B cell (primary cell): ENCODE data around the gene DNHD1. TPM values are rescaled to one million over a fixed set of nuclear protein-coding genes. Genes with fewer than 3 reads are reported as not detected.

Source experiments
- ATAC-seq: fragments of 200-7000 bp; cut with Tn5 transposase; one replicate; pipeline ENCODE4 v1.10.0; 2021; ENCODE audit warnings: low read depth, mild to moderate bottlenecking, moderate number of reproducible peaks, moderate library complexity
- CTCF ChIA-PET: fragments of 350-600 bp; sonication (Branson Sonifier 250); formaldehyde crosslinking; loops from one replicate; lab custom pipeline; 2021; ENCODE audit warnings: antibody characterized with exemption, inconsistent platforms; lab: Charles Lee
- POLR2A ChIA-PET: fragments of 350-600 bp; sonication (Branson Sonifier 250); formaldehyde crosslinking; loops from one replicate; lab custom pipeline; 2021; ENCODE audit warnings: antibody characterized with exemption; lab: Charles Lee
- DNase-seq: peaks from one replicate; pipeline ENCODE4 v3.0.0; 2013
- H2AFZ ChIP-seq: 2 replicates; pipeline ENCODE4 v1.6.1; 2012; ENCODE audit warnings: mild to moderate bottlenecking, low read depth, low read length; ENCODE audit not compliant: insufficient read depth, poor library complexity, severe bottlenecking
- H3K27ac ChIP-seq, 2 donors: 1 replicate in 1 of 2; 2 replicates in 1 of 2; pipeline ENCODE4 v1.5.1; 2012 to 2013; ENCODE audit warnings: low read length in 2 of 2, mild to moderate bottlenecking in 2 of 2, moderate library complexity in 1 of 2
- H3K27me3 ChIP-seq, 4 experiments: fragments of 200-600 bp in 1 of 4; sonication (generic) in 1 of 4; replicated peaks in 1 of 4; 1 replicate in 2 of 4; 2 replicates in 2 of 4; pipeline versions ENCODE4 v1.6.1 to v1.7.0; 2013 to 2016; ENCODE audit warnings: low read length in 3 of 4, mild to moderate bottlenecking in 2 of 4, mixed read lengths in 1 of 4, moderate library complexity in 1 of 4; ENCODE audit not compliant: insufficient read depth in 4 of 4, control insufficient read depth in 3 of 4; ENCODE audit errors: control extremely low read depth in 1 of 4
- H3K36me3 ChIP-seq, 2 experiments: replicated peaks in 1 of 2; 1 replicate in 1 of 2; 2 replicates in 1 of 2; pipeline versions ENCODE4 v1.6.1 to v1.7.1; 2013; ENCODE audit warnings: low read length in 1 of 2; ENCODE audit not compliant: insufficient read depth in 2 of 2, control insufficient read depth in 1 of 2; ENCODE audit errors: control extremely low read depth in 1 of 2, extremely low read depth in 1 of 2
- H3K4me1 ChIP-seq, 2 donors: fragments of 200-600 bp in 1 of 2; sonication (generic) in 1 of 2; 1 replicate in 1 of 2; 2 replicates in 1 of 2; pipeline versions ENCODE4 v1.5.1 to v1.6.1; 2013 to 2017; ENCODE audit warnings: low read length in 2 of 2; ENCODE audit not compliant: control insufficient read depth in 2 of 2, insufficient read depth in 2 of 2
- H3K4me2 ChIP-seq: replicated peaks from 2 replicates; pipeline ENCODE3; 2012; ENCODE audit warnings: mild to moderate bottlenecking, low read depth, low read length; ENCODE audit not compliant: poor library complexity, severe bottlenecking
- H3K4me3 ChIP-seq, 5 experiments: fragments of 200-600 bp in 1 of 5; sonication (generic) in 1 of 5; 1 replicate in 3 of 5; 2 replicates in 2 of 5; pipeline versions ENCODE4 v1.5.1 to v1.7.0; 2011 to 2016; ENCODE audit warnings: low read length in 4 of 5, mild to moderate bottlenecking in 4 of 5, low read depth in 2 of 5, control low read depth in 1 of 5, moderate library complexity in 1 of 5; ENCODE audit not compliant: insufficient read depth in 1 of 5; ENCODE audit errors: control extremely low read depth in 1 of 5, extremely low read depth in 1 of 5
- H3K79me2 ChIP-seq: fragments of 200-600 bp; sonication (generic); one replicate; pipeline ENCODE4 v1.6.0; 2016; ENCODE audit warnings: low read length; ENCODE audit not compliant: control insufficient read depth, insufficient read depth
- H3K9ac ChIP-seq: fragments of 200-600 bp; sonication (generic); 2 replicates; pipeline ENCODE4 v1.6.1; 2017; ENCODE audit warnings: mild to moderate bottlenecking, low read length, moderate library complexity
- H3K9me3 ChIP-seq, 3 donors: one replicate each; pipeline versions ENCODE4 v1.6.1 to v1.7.1; 2013; ENCODE audit warnings: low read length in 2 of 3; ENCODE audit not compliant: control insufficient read depth in 2 of 3, insufficient read depth in 1 of 3; ENCODE audit errors: control extremely low read depth in 1 of 3
- H4K20me1 ChIP-seq: 2 replicates; pipeline ENCODE4 v1.6.0; 2012; ENCODE audit warnings: mild to moderate bottlenecking, low read length; ENCODE audit not compliant: insufficient read depth, control insufficient read depth, poor library complexity, severe bottlenecking
- H3K27ac Mint-ChIP-seq: one replicate; pipeline ENCODE4 v1.8.0; 2021; ENCODE audit warnings: mixed read lengths
- H3K27me3 Mint-ChIP-seq: one replicate; pipeline ENCODE4 v1.8.0; 2021; ENCODE audit warnings: mixed read lengths
- H3K4me1 Mint-ChIP-seq: one replicate; pipeline ENCODE4 v1.8.0; 2021; ENCODE audit warnings: mixed read lengths
- H3K4me3 Mint-ChIP-seq: one replicate; pipeline ENCODE4 v1.8.0; 2021; ENCODE audit warnings: mixed read lengths
- H3K9me3 Mint-ChIP-seq: one replicate; pipeline ENCODE4 v1.8.0; 2022; ENCODE audit warnings: mixed read lengths; ENCODE audit not compliant: insufficient read depth
- CTCF ChIP-seq: fragments of 200-600 bp; IDR thresholded peaks from one replicate; pipeline ENCODE4 v1.8.0; 2022; ENCODE audit warnings: antibody characterized with exemption, mild to moderate bottlenecking
- EZH2 ChIP-seq: IDR thresholded peaks from 2 replicates; pipeline ENCODE4 v1.6.1; 2012; ENCODE audit warnings: borderline replicate concordance, low read depth, mild to moderate bottlenecking, moderate library complexity, low read length; ENCODE audit not compliant: insufficient read depth, poor library complexity, severe bottlenecking
- WGBS: methylation state at CpG from one replicate; pipeline ENCODE4 v1.1.5; 2013; ENCODE audit warnings: missing lambda C conversion rate; ENCODE audit not compliant: insufficient coverage; 5-methylcytosine and 5-hydroxymethylcytosine counted together
- intact Hi-C: fragments of 100-400 bp; cut with micrococcal nuclease; formaldehyde crosslinking; loops from one replicate; pipeline ENCODE4 v1.10.0; 2022
- polyA plus RNA-seq: library from polyadenylated mRNA; depleted of rRNA; stranded (reverse); fragments of >200 nt; gene quantifications from 2 replicates; pipeline ENCODE4 v1.2.3, GENCODE V29; 2012
- total RNA-seq, 2 donors: library from RNA; stranded (reverse); fragments of 120-200 nt in 1 of 2; gene quantifications; 1 replicate in 1 of 2; 2 replicates in 1 of 2; pipeline versions ENCODE4 v1.2.3 to v1.2.4, GENCODE V29; 2013 to 2022

Gene DNHD1
- total and polyA plus RNA-seq, 2 donors (not counting 1 experiment from before 2014, with no cell fraction given) = 53.9 to 58.2 TPM

- Mint-ChIP-seq H3K4me1 (peaks cover 39% of the 10 kb centered on the region), H3K27ac (peak overlapping the region; percentile 97), H3K27me3 (no peaks in the 10 kb centered on the region), H3K9me3 (no peaks in the 10 kb centered on the region), H3K4me3 (peak overlapping the region; percentile 97)
- Histone ChIP-seq H3K4me2 (peak overlapping the region; percentile 85), H3K9ac (peak overlapping the region; percentile 84), H3K36me3 (peaks cover 0 to 45% of the 10 kb centered on the region in 2 experiments), H3K4me3 (peak overlapping the region; percentile 26 to 92 (median 83)), H3K27me3 (no peaks in the 10 kb centered on the region), H3K4me1 (peaks cover 20 to 27% of the 10 kb centered on the region in 2 donors), H3K27ac (peak overlapping the region; percentile 90 to 96), H3K9me3 (no peaks in the 10 kb centered on the region), H3K79me2 (peaks cover 37% of the 10 kb centered on the region), H2AFZ (peak overlapping the region; percentile 90), H4K20me1 (no peaks in the 10 kb centered on the region)
- TF ChIP-seq CTCF = no peak
- no peak for TF ChIP-seq EZH2
- POLR2A ChIA-PET = no interaction called here
- WGBS = 100% methylated on average over 3 of the region's 9 CpGs
- intact Hi-C loops = loop anchor here (2.0 to 10.0 kb wide), 2 partner anchors 246 to 796 kb away; partner anchors contain the start of genes FHIP1B, TRIM22 and TRIM5
- DNase-seq (no peak), ATAC-seq (no peak)
- CTCF ChIA-PET = no interaction called here
Measured at GRCh38 chr11:6480299-6480914, 16.7 kb upstream of the DNHD1 start.
